ENCODE measurements around the gene FRG2.
"Not testable (repeated sequence)": the region's sequence is repeated elsewhere in the genome, so short reads cannot be mapped to it uniquely, and the experiment has no call there.

Gene FRG2

GRCh38 chr4:190015538-190016368 lies 11.3 kb downstream of the FRG2 start:
- DNase-seq, result no peak

GRCh38 chr4:190014771-190015537 lies 12.1 kb downstream of the FRG2 start:
- no peak for DNase-seq

DNA sequence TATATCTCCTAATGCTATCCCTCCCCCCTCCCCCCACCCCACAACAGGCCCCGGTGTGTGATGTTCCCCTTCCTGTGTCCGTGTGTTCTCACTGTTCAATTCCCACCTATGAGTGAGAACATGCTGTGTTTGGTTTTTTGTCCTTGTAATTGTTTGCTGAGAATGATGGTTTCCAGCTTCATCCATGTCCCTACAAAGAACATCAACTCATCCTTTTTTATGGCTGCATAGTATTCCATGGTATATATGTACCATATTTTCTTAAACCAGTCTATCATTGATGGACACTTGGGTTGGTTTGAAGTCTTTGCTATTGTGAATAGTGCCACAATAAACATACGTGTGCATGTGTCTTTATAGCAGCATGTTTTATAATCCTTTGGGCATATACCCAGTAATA lies 37.1 kb downstream of the FRG2 start:
- not testable (repeated sequence) for DNase-seq

- no peak for DNase-seq
Observed at GRCh38 chr4:189988877-189989431, 38.1 kb downstream of the FRG2 start.

DNA sequence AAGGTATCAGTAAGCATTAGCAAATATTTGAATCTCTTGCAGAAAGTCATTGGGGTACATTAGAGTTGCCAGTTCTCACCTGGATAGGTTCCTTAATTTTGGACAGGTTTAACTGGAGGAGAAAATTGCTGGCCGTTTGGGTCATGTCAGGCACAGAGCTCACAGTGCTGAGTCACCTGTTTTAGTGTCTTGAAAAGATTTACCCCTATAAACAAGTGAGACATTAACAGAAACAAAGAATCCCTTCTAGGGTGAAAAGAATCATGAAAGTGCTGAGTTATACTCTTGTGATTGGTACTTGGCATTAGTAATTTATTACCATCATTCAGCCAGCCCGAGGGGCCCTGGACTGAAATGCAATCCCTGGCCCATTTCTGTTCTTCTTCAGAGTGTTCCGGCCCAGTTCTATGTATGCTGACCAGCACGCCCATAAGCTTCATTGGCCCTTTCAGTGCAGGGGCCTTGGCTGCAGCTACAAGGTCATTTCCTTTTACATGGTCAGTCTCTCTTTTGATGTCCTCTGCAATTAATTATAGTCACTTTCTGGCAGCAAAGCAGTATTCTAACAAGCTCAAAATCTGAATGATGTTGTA lies 41.3 kb downstream of the FRG2 start:
- DNase-seq, result not testable (repeated sequence)

GRCh38 chr4:189984661-189985060 lies 42.4 kb downstream of the FRG2 start:
- DNase-seq, result not testable (repeated sequence)

GRCh38 chr4:189983916-189984526 lies 43.0 kb downstream of the FRG2 start:
- DNase-seq, result not testable (repeated sequence)

DNA sequence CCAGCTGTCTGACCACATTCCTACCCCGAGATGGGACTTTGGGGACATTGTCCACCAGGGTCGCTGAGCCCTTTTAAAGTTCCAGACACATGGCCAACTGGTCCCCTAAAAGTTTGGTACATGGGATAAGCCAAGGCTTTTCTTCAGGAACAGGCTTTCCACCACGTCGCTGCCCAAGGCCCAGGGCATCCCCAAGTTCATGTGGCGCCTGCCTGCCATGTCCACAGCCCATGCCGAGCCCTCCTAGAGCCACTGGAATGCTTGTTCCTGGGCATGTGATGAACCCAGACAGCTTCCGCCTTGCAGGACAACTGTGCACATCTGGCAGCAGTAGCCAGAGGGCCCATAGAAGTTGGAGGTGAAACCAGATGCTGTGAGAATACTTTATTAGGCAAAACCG lies 45.1 kb downstream of the FRG2 start:
- no peak for DNase-seq

GRCh38 chr4:189980292-189980691 lies 46.8 kb downstream of the FRG2 start:
- DNase-seq, result not testable (repeated sequence)

DNA sequence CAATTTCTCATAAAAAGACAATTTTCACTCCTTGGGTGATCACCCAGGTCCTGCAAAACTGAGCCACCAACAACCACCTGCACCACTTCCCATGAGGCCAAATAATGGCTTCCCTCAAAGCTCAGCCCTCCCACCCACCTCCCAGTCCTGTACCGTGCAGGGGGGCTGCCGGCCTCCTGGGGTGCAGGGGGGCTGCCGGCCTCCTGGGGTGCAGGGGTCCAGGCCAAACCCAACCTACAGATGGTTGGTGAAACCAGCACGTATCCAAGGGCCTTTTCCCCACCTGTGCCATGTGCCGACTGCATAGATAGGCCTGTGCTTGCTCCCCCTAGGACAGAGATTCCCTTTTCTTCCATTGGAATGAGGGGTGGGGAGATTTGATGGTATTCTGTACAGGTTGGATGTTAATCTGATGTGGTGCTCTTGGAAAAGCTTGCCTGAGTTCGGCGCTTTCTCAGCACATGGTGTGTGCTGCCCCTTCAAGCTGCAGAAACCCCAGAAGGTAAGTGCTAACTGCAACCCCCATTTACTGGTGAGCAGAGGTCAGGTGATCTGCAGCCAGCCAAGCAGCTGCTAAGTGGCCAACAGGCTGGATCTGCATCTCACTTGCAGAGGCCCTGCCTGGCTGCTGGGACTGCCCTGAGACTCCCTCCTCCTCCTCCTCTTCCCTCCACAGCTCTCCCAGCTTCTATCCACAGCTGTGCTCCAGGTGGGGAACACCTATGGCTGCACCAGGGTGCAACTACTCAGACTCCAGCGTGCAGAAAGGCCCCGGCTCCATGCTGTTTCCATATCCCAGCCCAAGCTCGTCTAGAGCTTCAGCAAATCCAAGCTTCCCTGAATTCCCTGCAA lies 47.6 kb downstream of the FRG2 start:
- DNase-seq, result no peak
